ENCODE data around the gene SSBP2.

The SSBP2 gene

GRCh38 chr5:81579262-81579924, 171.5 kb downstream of the SSBP2 start:
- H3K27me3 ChIP-seq (ENCODE audit: insufficient read depth, poor library complexity, severe bottlenecking): no peaks in the 10 kb centered on the region
- 0 out of 2 replicates have a peak overlapping the region, but pooled peaks have one; percentile 14 for H3K27ac ChIP-seq (replicated peaks)
- TF ChIP-seq POLR2AphosphoS5 (IDR thresholded peaks at IDR 0.05; ENCODE audit: low read depth) (no peak), GABPA (IDR thresholded peaks at IDR 0.05; ENCODE audit: low read depth) (no peak; the same call in 1 of the 2 replicates), SPI1 (IDR thresholded peaks at IDR 0.05; ENCODE audit: borderline replicate concordance, low read depth) (peak; percentile 16; the same call in 1 of the 2 replicates)
- TF ChIP-seq, protein P1, sequence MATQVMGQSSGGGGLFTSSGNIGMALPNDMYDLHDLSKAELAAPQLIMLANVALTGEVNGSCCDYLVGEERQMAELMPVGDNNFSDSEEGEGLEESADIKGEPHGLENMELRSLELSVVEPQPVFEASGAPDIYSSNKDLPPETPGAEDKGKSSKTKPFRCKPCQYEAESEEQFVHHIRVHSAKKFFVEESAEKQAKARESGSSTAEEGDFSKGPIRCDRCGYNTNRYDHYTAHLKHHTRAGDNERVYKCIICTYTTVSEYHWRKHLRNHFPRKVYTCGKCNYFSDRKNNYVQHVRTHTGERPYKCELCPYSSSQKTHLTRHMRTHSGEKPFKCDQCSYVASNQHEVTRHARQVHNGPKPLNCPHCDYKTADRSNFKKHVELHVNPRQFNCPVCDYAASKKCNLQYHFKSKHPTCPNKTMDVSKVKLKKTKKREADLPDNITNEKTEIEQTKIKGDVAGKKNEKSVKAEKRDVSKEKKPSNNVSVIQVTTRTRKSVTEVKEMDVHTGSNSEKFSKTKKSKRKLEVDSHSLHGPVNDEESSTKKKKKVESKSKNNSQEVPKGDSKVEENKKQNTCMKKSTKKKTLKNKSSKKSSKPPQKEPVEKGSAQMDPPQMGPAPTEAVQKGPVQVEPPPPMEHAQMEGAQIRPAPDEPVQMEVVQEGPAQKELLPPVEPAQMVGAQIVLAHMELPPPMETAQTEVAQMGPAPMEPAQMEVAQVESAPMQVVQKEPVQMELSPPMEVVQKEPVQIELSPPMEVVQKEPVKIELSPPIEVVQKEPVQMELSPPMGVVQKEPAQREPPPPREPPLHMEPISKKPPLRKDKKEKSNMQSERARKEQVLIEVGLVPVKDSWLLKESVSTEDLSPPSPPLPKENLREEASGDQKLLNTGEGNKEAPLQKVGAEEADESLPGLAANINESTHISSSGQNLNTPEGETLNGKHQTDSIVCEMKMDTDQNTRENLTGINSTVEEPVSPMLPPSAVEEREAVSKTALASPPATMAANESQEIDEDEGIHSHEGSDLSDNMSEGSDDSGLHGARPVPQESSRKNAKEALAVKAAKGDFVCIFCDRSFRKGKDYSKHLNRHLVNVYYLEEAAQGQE (IDR thresholded peaks at IDR 0.05; ENCODE audit: insufficient replicate concordance, low read depth): no peak
- H3K4me3 ChIP-seq (replicated peaks; ENCODE audit: insufficient read depth, low read length): no peak overlapping the region
- DNase-seq (ENCODE audit: low read depth in 1 of 2, low spot score in 1 of 2): peak; percentile 3 to 27

- DNase-seq (ENCODE audit: low read depth in 1 of 2, low spot score in 1 of 2): no peak
- H3K4me3 ChIP-seq (replicated peaks; ENCODE audit: insufficient read depth, low read length): no peak overlapping the region
- H3K27ac ChIP-seq (replicated peaks): no peak overlapping the region
- TF ChIP-seq, protein P1 (IDR thresholded peaks at IDR 0.05; ENCODE audit: insufficient replicate concordance, low read depth): no peak
- TF ChIP-seq GABPA (IDR thresholded peaks at IDR 0.05; ENCODE audit: low read depth): no peak
- no peak for TF ChIP-seq SPI1 (IDR thresholded peaks at IDR 0.05; ENCODE audit: borderline replicate concordance, low read depth)
- H3K27me3 ChIP-seq (ENCODE audit: insufficient read depth, poor library complexity, severe bottlenecking): no peaks in the 10 kb centered on the region
These were observed 173.8 kb downstream of the SSBP2 start for GRCh38 chr5:81577091-81577490.

DNA sequence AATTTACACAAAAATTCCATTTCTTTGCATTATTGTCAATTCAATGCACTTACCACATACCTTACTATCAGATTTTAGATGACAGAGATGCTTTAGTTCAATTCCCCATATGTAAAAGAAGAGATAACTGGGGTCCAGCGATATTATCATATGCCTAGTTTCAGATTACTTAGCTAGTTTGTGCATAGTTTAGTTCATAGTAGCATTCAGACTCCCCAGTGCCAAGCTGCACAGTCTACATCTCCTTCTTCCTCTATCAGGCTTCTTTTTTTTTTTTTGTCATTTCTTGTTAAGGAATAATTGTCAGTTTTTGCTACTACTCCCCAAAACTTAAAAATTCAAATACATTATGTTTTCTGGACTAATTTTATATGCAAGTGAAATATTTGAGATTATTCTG, 175.0 kb downstream of the SSBP2 start:
- Histone ChIP-seq H3K27me3 (ENCODE audit: insufficient read depth, poor library complexity, severe bottlenecking) (no peaks in the 10 kb centered on the region), H3K4me3 (replicated peaks; ENCODE audit: insufficient read depth, low read length) (no peak overlapping the region), H3K27ac (replicated peaks) (no peak overlapping the region)
- TF ChIP-seq, protein P2, sequence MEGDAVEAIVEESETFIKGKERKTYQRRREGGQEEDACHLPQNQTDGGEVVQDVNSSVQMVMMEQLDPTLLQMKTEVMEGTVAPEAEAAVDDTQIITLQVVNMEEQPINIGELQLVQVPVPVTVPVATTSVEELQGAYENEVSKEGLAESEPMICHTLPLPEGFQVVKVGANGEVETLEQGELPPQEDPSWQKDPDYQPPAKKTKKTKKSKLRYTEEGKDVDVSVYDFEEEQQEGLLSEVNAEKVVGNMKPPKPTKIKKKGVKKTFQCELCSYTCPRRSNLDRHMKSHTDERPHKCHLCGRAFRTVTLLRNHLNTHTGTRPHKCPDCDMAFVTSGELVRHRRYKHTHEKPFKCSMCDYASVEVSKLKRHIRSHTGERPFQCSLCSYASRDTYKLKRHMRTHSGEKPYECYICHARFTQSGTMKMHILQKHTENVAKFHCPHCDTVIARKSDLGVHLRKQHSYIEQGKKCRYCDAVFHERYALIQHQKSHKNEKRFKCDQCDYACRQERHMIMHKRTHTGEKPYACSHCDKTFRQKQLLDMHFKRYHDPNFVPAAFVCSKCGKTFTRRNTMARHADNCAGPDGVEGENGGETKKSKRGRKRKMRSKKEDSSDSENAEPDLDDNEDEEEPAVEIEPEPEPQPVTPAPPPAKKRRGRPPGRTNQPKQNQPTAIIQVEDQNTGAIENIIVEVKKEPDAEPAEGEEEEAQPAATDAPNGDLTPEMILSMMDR (IDR thresholded peaks at IDR 0.05; ENCODE audit: insufficient read depth, low read length): no peak
- no peak for TF ChIP-seq GABPA (IDR thresholded peaks at IDR 0.05; ENCODE audit: low read depth)
- TF ChIP-seq SPI1 (IDR thresholded peaks at IDR 0.05; ENCODE audit: borderline replicate concordance, low read depth): no peak
- TF ChIP-seq, protein P1 (IDR thresholded peaks at IDR 0.05; ENCODE audit: insufficient replicate concordance, low read depth): no peak
- TF ChIP-seq POLR2AphosphoS5 (IDR thresholded peaks at IDR 0.05; ENCODE audit: low read depth): no peak
- DNase-seq (ENCODE audit: low read depth in 1 of 2, low spot score in 1 of 2): no peak

- H3K4me3 ChIP-seq (replicated peaks; ENCODE audit: insufficient read depth, low read length): no peak overlapping the region
- no peak overlapping the region for H3K27ac ChIP-seq (replicated peaks)
- TF ChIP-seq, protein P1 (IDR thresholded peaks at IDR 0.05; ENCODE audit: insufficient replicate concordance, low read depth): no peak
- TF ChIP-seq GABPA (IDR thresholded peaks at IDR 0.05; ENCODE audit: low read depth): no peak
- TF ChIP-seq, protein P2 (IDR thresholded peaks at IDR 0.05; ENCODE audit: insufficient read depth, low read length): no peak
- no peak for TF ChIP-seq SPI1 (IDR thresholded peaks at IDR 0.05; ENCODE audit: borderline replicate concordance, low read depth)
- TF ChIP-seq POLR2AphosphoS5 (IDR thresholded peaks at IDR 0.05; ENCODE audit: low read depth): no peak
- H3K27me3 ChIP-seq (ENCODE audit: insufficient read depth, poor library complexity, severe bottlenecking): no peaks in the 10 kb centered on the region
- no peak for DNase-seq (ENCODE audit: low read depth in 1 of 2, low spot score in 1 of 2)
These were observed 178.7 kb downstream of the SSBP2 start for GRCh38 chr5:81572201-81572600.

Measured in HL-60 (cell line).